Osteocyte (in vitro differentiated cells): Measurements from ENCODE around the gene PLA2G4E. TPM values are rescaled to one million over a fixed set of nuclear protein-coding genes. Genes with fewer than 3 reads are reported as not detected.

Source experiments
- DNase-seq: peaks from one replicate; pipeline ENCODE4 v3.0.0; 2021; ENCODE audit warnings: mixed read lengths; ENCODE audit not compliant: unreplicated experiment; ENCODE audit errors: extremely low spot score
- H3K27ac Mint-ChIP-seq: one replicate; pipeline ENCODE4 v1.8.0; 2021; ENCODE audit warnings: mild to moderate bottlenecking, mixed read lengths; ENCODE audit not compliant: unreplicated experiment
- H3K27me3 Mint-ChIP-seq: one replicate; pipeline ENCODE4 v1.8.0; 2021; ENCODE audit warnings: mixed read lengths; ENCODE audit not compliant: unreplicated experiment
- H3K36me3 Mint-ChIP-seq: one replicate; pipeline ENCODE4 v1.8.0; 2021; ENCODE audit warnings: mixed read lengths; ENCODE audit not compliant: unreplicated experiment
- H3K4me1 Mint-ChIP-seq: one replicate; pipeline ENCODE4 v1.8.0; 2021; ENCODE audit warnings: mixed read lengths; ENCODE audit not compliant: unreplicated experiment
- H3K4me3 Mint-ChIP-seq: one replicate; pipeline ENCODE4 v1.8.0; 2021; ENCODE audit warnings: mild to moderate bottlenecking, moderate library complexity, mixed read lengths; ENCODE audit not compliant: unreplicated experiment
- H3K9me3 Mint-ChIP-seq: one replicate; pipeline ENCODE4 v1.8.0; 2021; ENCODE audit warnings: mixed read lengths; ENCODE audit not compliant: unreplicated experiment
- total RNA-seq: library from RNA; stranded (reverse); gene quantifications from 2 replicates; pipeline ENCODE4 v1.2.1, GENCODE V29; 2021
- TF ChIP-seq, protein P1 (sequence below): fragments of 200-600 bp; sonication (generic); IDR thresholded peaks from 2 replicates; pipeline ENCODE4 v1.5.0; 2021; ENCODE audit warnings: antibody characterized with exemption, mild to moderate bottlenecking, moderate library complexity

The PLA2G4E gene
- total RNA-seq, 1 donor from 2014 or later, result not detected

DNA sequence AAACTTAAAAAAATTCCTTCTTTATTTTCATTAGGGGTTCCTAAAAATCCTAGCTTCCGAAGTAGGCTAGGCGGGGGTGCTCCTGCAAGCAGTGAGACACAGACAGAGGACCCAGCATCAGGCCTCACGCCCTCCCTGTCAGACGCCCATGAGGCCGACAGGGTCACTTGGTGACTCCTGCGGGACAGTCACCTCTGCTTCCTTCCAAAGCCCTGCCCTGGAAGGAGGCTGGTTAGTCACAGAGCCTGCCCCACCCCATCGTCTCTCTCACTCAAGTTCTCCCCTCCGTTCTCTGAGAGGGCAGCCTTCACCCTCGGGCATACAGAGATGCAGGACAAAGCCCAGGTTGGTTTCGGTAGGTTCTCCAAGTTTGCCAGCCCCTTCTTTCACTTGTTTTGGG lies 87.1 kb downstream of the PLA2G4E start:
- H3K27me3 Mint-ChIP-seq, result no peaks in the 10 kb centered on the region
- H3K4me3 Mint-ChIP-seq, result no peak overlapping the region
- no peak overlapping the region for H3K27ac Mint-ChIP-seq
- H3K36me3 Mint-ChIP-seq, result peaks cover 9% of the 10 kb centered on the region
- H3K9me3 Mint-ChIP-seq, result no peaks in the 10 kb centered on the region
- TF ChIP-seq, protein P1, sequence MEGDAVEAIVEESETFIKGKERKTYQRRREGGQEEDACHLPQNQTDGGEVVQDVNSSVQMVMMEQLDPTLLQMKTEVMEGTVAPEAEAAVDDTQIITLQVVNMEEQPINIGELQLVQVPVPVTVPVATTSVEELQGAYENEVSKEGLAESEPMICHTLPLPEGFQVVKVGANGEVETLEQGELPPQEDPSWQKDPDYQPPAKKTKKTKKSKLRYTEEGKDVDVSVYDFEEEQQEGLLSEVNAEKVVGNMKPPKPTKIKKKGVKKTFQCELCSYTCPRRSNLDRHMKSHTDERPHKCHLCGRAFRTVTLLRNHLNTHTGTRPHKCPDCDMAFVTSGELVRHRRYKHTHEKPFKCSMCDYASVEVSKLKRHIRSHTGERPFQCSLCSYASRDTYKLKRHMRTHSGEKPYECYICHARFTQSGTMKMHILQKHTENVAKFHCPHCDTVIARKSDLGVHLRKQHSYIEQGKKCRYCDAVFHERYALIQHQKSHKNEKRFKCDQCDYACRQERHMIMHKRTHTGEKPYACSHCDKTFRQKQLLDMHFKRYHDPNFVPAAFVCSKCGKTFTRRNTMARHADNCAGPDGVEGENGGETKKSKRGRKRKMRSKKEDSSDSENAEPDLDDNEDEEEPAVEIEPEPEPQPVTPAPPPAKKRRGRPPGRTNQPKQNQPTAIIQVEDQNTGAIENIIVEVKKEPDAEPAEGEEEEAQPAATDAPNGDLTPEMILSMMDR, result no peak
- peaks cover 73% of the 10 kb centered on the region for H3K4me1 Mint-ChIP-seq
- no peak for DNase-seq

DNA sequence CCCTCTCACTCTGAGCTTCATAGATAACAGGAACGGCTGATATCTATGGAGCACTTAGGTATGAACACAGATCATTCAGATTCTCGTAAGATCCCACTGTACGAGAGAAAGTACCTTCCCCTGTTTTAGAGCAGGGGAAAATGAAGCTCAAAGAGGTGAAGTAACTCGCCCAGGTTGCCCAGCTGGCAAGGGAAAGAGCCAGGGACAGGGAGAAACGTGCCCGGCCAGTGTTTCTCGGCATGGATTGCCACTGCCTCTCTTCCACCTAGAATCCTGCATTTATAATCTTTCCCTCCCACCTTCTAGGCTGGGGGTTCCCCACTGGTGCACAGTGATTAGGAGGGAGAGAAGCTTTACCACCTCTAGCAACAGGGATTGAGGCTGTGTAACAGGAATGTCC lies 87.5 kb downstream of the PLA2G4E start:
- Mint-ChIP-seq H3K27ac (no peak overlapping the region), H3K27me3 (no peaks in the 10 kb centered on the region), H3K36me3 (peaks cover 9% of the 10 kb centered on the region), H3K9me3 (no peaks in the 10 kb centered on the region), H3K4me1 (peaks cover 77% of the 10 kb centered on the region), H3K4me3 (no peak overlapping the region)
- TF ChIP-seq, protein P1, result no peak
- DNase-seq, result no peak

DNA sequence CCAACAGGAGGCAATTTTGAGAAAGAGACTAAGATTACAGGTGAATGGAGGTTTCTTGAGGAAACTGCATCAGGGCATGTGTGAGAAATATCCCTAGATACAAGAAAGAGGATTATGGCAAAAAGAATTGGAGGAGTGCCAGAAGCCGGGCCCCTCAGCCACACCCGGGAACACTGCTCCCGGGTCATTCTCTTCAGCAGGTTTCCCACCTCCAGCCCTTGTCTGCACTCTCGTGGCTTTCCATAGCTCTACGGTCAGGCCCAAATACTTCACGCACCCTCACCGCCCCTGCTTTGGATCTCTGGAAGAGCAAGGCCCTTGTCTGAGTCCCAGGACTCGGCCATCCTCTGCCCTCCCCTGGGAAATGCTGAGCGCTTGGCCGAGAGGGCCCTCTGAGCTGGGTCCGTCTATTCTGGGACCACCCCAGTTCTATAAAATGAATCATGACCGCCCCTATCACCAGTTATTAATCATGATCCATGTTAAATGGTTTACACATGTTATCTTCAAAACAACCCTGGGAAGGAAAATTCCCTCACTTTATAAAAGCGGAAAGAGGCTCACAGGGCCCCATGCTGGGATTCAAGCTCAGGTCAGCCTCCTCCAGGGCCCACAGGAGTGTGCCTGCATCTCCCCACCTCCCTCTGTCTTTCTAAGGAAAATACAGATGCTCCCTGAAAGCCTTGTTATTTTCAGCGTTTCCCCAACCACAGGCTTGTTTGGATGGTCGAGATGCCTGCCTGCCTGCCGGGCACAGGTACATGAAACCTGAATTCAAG lies 88.1 kb downstream of the PLA2G4E start:
- Mint-ChIP-seq H3K27ac (no peak overlapping the region), H3K9me3 (no peaks in the 10 kb centered on the region)

DNA sequence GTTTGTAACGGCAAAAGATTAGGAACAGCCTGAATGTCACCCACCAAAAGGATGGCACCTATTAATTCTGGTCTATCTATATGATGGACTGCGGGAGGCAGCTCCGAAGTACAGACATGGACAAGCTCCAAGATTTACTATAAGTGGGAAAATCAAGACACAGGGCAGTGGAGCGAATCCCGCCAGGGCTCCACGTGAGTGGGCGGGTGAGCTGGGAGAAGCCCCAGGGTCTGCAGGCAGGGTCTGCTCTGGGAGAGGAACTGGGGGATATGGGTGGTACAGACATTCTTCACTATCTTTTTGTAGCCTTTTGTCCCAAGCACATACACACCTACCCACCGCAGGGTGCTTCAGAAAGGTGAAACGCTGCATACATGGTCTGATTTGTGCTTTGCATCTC lies 88.7 kb downstream of the PLA2G4E start:
- DNase-seq, result no peak
- Mint-ChIP-seq H3K27me3 (no peaks in the 10 kb centered on the region), H3K4me1 (peaks cover 84% of the 10 kb centered on the region), H3K27ac (no peak overlapping the region), H3K4me3 (no peak overlapping the region), H3K36me3 (peaks cover 12% of the 10 kb centered on the region), H3K9me3 (no peaks in the 10 kb centered on the region)
- TF ChIP-seq, protein P1, result no peak

More for the DNA sequence above, 88.1 kb downstream of the PLA2G4E start:
- no peak overlapping the region for H3K4me3 Mint-ChIP-seq
- H3K4me1 Mint-ChIP-seq, result peaks cover 83% of the 10 kb centered on the region
- DNase-seq, result no peak
- peaks cover 9% of the 10 kb centered on the region for H3K36me3 Mint-ChIP-seq
- H3K27me3 Mint-ChIP-seq, result no peaks in the 10 kb centered on the region
- TF ChIP-seq, protein P1, result no peak

Other genes starting within 250 kb of the PLA2G4E start
- 28.0 and 34.2 TPM in 2 replicates for gene MAPKBP1, start 246.6 kb downstream of the PLA2G4E start, total RNA-seq
- 9.1 and 14.0 TPM in 2 replicates for gene JMJD7, start 192.9 kb downstream of the PLA2G4E start, total RNA-seq
- 3.2 and 6.9 TPM in 2 replicates for gene PLA2G4B, start 182.2 kb downstream of the PLA2G4E start, total RNA-seq
- gene SPTBN5, start 127.0 kb downstream of the PLA2G4E start, total RNA-seq, result 3.0 and 3.2 TPM in 2 replicates
- gene EHD4, start 48.5 kb downstream of the PLA2G4E start, total RNA-seq, result 20.9 and 21.7 TPM in 2 replicates
- gene PLA2G4D, start 73.5 kb upstream of the PLA2G4E start, total RNA-seq, result not detected in 2 replicates
- gene PLA2G4F, start 135.6 kb upstream of the PLA2G4E start, total RNA-seq, result not detected in 2 replicates
- gene VPS39, start 187.3 kb upstream of the PLA2G4E start, total RNA-seq, result 79.3 and 81.7 TPM in 2 replicates